Colonic mucosa (tissue), 4 donors: ENCODE data around the gene DCLK1. TPM values are rescaled to one million over a fixed set of nuclear protein-coding genes. Genes with fewer than 3 reads are reported as not detected.

Experiments used
- DNase-seq: peaks from one replicate; pipeline ENCODE4 v3.0.0-alpha.2; 2020
- H3K27ac ChIP-seq: fragments of 200-600 bp; one replicate; pipeline ENCODE4 v1.8.0; 2021
- H3K27me3 ChIP-seq: fragments of 200-600 bp; one replicate; pipeline ENCODE4 v1.8.0; 2021
- H3K36me3 ChIP-seq: fragments of 200-600 bp; one replicate; pipeline ENCODE4 v1.8.0; 2021
- H3K4me1 ChIP-seq: fragments of 200-600 bp; one replicate; pipeline ENCODE4 v1.8.0; 2021; ENCODE audit warnings: mild to moderate bottlenecking
- H3K4me3 ChIP-seq: fragments of 200-600 bp; one replicate; pipeline ENCODE4 v1.8.0; 2021
- H3K9ac ChIP-seq, 2 donors: one replicate each; pipeline ENCODE4 v1.7.0; 2013; ENCODE audit warnings: control low read depth in 2 of 2, low read depth in 2 of 2, low read length in 2 of 2
- H3K9me3 ChIP-seq: fragments of 200-600 bp; one replicate; pipeline ENCODE4 v1.8.0; 2021
- CTCF ChIP-seq: fragments of 200-600 bp; IDR thresholded peaks from one replicate; pipeline ENCODE4 v1.8.0; 2022; ENCODE audit warnings: antibody characterized with exemption, mild to moderate bottlenecking
- intact Hi-C: fragments of 100-400 bp; cut with DNase I; formaldehyde crosslinking; loops from one replicate; pipeline ENCODE4 v1.14.1; 2022
- total RNA-seq, 2 donors: library from RNA; stranded (reverse); fragmentation: NEBNext Ultra II Directional in 1 of 2; extraction: Animal tissue kit (Norgen Biotek cat#: 25700) in 1 of 2; gene quantifications; one replicate each; pipeline ENCODE4 v1.2.1, GENCODE V29; 2021
- donor health status: healthy.
- donor health status: DM: no; HTN: no; CAD: no.
- donor health status: DM: no; HTN: no; CAD: no.

The DCLK1 gene
- total RNA-seq, 2 donors from 2014 or later, result 1.5 to 5.0 TPM

GRCh38 chr13:36031490-36031889 lies 99.7 kb downstream of the DCLK1 start:
- H3K36me3 ChIP-seq, result no peaks in the 10 kb centered on the region
- H3K4me3 ChIP-seq, result no peak overlapping the region
- no peaks in the 10 kb centered on the region for H3K27me3 ChIP-seq
- no peak for TF ChIP-seq CTCF
- intact Hi-C loops, result no loop called here
- no peak overlapping the region for H3K9ac ChIP-seq
- H3K27ac ChIP-seq, result no peak overlapping the region
- DNase-seq, result no peak
- H3K9me3 ChIP-seq, result no peaks in the 10 kb centered on the region
- H3K4me1 ChIP-seq, result no peaks in the 10 kb centered on the region

GRCh38 chr13:36030670-36031331 lies 100.4 kb downstream of the DCLK1 start:
- Histone ChIP-seq H3K9ac (no peak overlapping the region), H3K4me1 (no peaks in the 10 kb centered on the region), H3K27ac (no peak overlapping the region), H3K9me3 (no peaks in the 10 kb centered on the region), H3K4me3 (no peak overlapping the region), H3K27me3 (no peaks in the 10 kb centered on the region), H3K36me3 (no peaks in the 10 kb centered on the region)
- TF ChIP-seq CTCF, result no peak
- intact Hi-C loops, result no loop called here
- no peak for DNase-seq

- no peak overlapping the region for H3K4me3 ChIP-seq
- no peaks in the 10 kb centered on the region for H3K9me3 ChIP-seq
- intact Hi-C loops, result no loop called here
- H3K27ac ChIP-seq, result no peak overlapping the region
- no peaks in the 10 kb centered on the region for H3K36me3 ChIP-seq
- H3K9ac ChIP-seq, result no peak overlapping the region
- no peak for TF ChIP-seq CTCF
- no peaks in the 10 kb centered on the region for H3K4me1 ChIP-seq
- DNase-seq, result no peak
- H3K27me3 ChIP-seq, result no peaks in the 10 kb centered on the region
Measured at GRCh38 chr13:36029166-36029565, 102.0 kb downstream of the DCLK1 start.

GRCh38 chr13:36028359-36029025 lies 102.7 kb downstream of the DCLK1 start:
- Histone ChIP-seq H3K4me3 (no peak overlapping the region), H3K27ac (no peak overlapping the region), H3K9ac (no peak overlapping the region), H3K4me1 (no peaks in the 10 kb centered on the region), H3K36me3 (no peaks in the 10 kb centered on the region), H3K27me3 (no peaks in the 10 kb centered on the region), H3K9me3 (no peaks in the 10 kb centered on the region)
- TF ChIP-seq CTCF, result no peak
- no peak for DNase-seq
- intact Hi-C loops, result no loop called here

- Histone ChIP-seq H3K9me3 (no peaks in the 10 kb centered on the region), H3K27ac (no peak overlapping the region), H3K9ac (no peak overlapping the region), H3K4me3 (no peak overlapping the region), H3K4me1 (no peaks in the 10 kb centered on the region), H3K36me3 (no peaks in the 10 kb centered on the region), H3K27me3 (no peaks in the 10 kb centered on the region)
- TF ChIP-seq CTCF, result no peak
- no peak for DNase-seq
- intact Hi-C loops, result no loop called here
Measured at GRCh38 chr13:36026531-36026930, 104.7 kb downstream of the DCLK1 start.
